Panc1 (cell line): ENCODE data around the gene NLGN2.

Experiments
- POLR2AphosphoS5 ChIP-seq: IDR thresholded peaks from 2 replicates; pipeline ENCODE4 v1.6.1; 2012; ENCODE audit warnings: mild to moderate bottlenecking, low read depth, low read length, moderate library complexity
- TF ChIP-seq, protein P1 (sequence below): fragments of 450-650 bp; IDR thresholded peaks from 2 replicates; pipeline ENCODE4 v1.5.1; 2017; ENCODE audit warnings: mild to moderate bottlenecking

DNA sequence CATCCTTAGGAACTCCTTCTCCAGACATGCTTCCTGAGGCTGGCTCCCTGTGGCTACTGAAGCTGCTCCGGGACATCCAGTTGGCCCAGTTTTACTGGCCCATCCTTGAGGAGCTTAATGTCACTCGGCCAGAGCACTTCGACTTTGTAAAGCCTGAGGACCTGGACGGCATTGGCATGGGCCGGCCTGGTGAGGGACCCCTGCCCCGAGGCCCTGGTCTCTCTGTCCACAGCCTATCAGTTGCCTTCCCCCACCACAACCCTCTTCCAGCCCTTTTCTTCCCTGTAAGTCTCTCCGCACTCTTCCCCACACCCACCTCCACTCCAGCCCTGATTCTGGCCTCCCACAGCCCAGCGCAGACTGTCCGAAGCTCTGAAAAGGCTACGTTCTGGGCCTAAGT, 24.7 kb upstream of the NLGN2 start:
- no peak for TF ChIP-seq POLR2AphosphoS5
- TF ChIP-seq, protein P1, sequence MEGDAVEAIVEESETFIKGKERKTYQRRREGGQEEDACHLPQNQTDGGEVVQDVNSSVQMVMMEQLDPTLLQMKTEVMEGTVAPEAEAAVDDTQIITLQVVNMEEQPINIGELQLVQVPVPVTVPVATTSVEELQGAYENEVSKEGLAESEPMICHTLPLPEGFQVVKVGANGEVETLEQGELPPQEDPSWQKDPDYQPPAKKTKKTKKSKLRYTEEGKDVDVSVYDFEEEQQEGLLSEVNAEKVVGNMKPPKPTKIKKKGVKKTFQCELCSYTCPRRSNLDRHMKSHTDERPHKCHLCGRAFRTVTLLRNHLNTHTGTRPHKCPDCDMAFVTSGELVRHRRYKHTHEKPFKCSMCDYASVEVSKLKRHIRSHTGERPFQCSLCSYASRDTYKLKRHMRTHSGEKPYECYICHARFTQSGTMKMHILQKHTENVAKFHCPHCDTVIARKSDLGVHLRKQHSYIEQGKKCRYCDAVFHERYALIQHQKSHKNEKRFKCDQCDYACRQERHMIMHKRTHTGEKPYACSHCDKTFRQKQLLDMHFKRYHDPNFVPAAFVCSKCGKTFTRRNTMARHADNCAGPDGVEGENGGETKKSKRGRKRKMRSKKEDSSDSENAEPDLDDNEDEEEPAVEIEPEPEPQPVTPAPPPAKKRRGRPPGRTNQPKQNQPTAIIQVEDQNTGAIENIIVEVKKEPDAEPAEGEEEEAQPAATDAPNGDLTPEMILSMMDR, result no peak
